ENCODE measurements around the gene ARID1B.

- TF ChIP-seq POLR2A (IDR thresholded peaks at IDR 0.05), result no peak
- TF ChIP-seq CTCF (IDR thresholded peaks at IDR 0.05), result no peak
- TF ChIP-seq POLR2AphosphoS5 (IDR thresholded peaks at IDR 0.05), result no peak
Observed at GRCh38 chr6:156773476-156773875, 3.7 kb upstream of the ARID1B start.

All from prostate gland (tissue), 2 donors.